Measurements from ENCODE around the gene MSRB1.
"Not testable (repeated sequence)": the region's sequence is repeated elsewhere in the genome, so short reads cannot be mapped to it uniquely, and the experiment has no call there.

MSRB1 gene

GRCh38 chr16:1938316-1938715, 4.7 kb downstream of the MSRB1 start:
- no peak for DNase-seq

- no peak for DNase-seq
Measured at GRCh38 chr16:1936945-1937479, 6.0 kb downstream of the MSRB1 start.

- DNase-seq = no peak
Measured at GRCh38 chr16:1933097-1933661, 9.8 kb downstream of the MSRB1 start.

- peak in 1 of 3 experiments; percentile 29 for DNase-seq
Measured at GRCh38 chr16:1932050-1933028, 10.7 kb downstream of the MSRB1 start.

- no peak for DNase-seq
Measured at GRCh38 chr16:1930338-1930720, 12.7 kb downstream of the MSRB1 start.

- DNase-seq = peak; percentile 88 to 97 (median 88)
Measured at GRCh38 chr16:1929578-1930337, 13.2 kb downstream of the MSRB1 start.

- DNase-seq = peak; percentile 39 to 77 (median 65)
Measured at GRCh38 chr16:1929105-1929504, 13.9 kb downstream of the MSRB1 start.

GRCh38 chr16:1926271-1926670, 16.7 kb downstream of the MSRB1 start:
- no peak for DNase-seq

GRCh38 chr16:1924095-1924494, 18.9 kb downstream of the MSRB1 start:
- DNase-seq = no peak

- peak in 1 of 3 experiments; percentile 64 for DNase-seq
Measured at GRCh38 chr16:1923299-1924034, 19.5 kb downstream of the MSRB1 start.

GRCh38 chr16:1922357-1922756, 20.6 kb downstream of the MSRB1 start:
- DNase-seq = no peak

GRCh38 chr16:1920727-1921171, 22.2 kb downstream of the MSRB1 start:
- DNase-seq = peak; percentile 19 to 77 (median 43)

GRCh38 chr16:1920122-1920521, 22.9 kb downstream of the MSRB1 start:
- DNase-seq = not testable (repeated sequence)

- DNase-seq = no peak
Measured at GRCh38 chr16:1919327-1919998, 23.5 kb downstream of the MSRB1 start.

GRCh38 chr16:1918351-1919326, 24.4 kb downstream of the MSRB1 start, which contains the start of gene HS3ST6:
HS3ST6 (minus strand) TSS chr16:1918415; CDS start chr16:1918323, 92 bp downstream.
- peak; percentile 27 to 35 (median 32) for DNase-seq

GRCh38 chr16:1917665-1918350, 25.2 kb downstream of the MSRB1 start:
- no peak for DNase-seq

GRCh38 chr16:1917056-1917664, 25.8 kb downstream of the MSRB1 start:
- DNase-seq = peak in 1 of 3 experiments; percentile 32

GRCh38 chr16:1916640-1916990, 26.4 kb downstream of the MSRB1 start:
- no peak for DNase-seq

Measured in NCI-H1417 (cell line).